NCI-H187 treated with DMSO at 0.1 percent for 48 hours (cell line): Measurements from ENCODE around the gene THADA.
"Not testable (repeated sequence)": the region's sequence is repeated elsewhere in the genome, so short reads cannot be mapped to it uniquely, and the experiment has no call there.

Experiments
- DNase-seq: peaks from one replicate; lab custom pipeline; 2025; lab: John Stamatoyannopoulos, UW

The THADA gene, protein sequence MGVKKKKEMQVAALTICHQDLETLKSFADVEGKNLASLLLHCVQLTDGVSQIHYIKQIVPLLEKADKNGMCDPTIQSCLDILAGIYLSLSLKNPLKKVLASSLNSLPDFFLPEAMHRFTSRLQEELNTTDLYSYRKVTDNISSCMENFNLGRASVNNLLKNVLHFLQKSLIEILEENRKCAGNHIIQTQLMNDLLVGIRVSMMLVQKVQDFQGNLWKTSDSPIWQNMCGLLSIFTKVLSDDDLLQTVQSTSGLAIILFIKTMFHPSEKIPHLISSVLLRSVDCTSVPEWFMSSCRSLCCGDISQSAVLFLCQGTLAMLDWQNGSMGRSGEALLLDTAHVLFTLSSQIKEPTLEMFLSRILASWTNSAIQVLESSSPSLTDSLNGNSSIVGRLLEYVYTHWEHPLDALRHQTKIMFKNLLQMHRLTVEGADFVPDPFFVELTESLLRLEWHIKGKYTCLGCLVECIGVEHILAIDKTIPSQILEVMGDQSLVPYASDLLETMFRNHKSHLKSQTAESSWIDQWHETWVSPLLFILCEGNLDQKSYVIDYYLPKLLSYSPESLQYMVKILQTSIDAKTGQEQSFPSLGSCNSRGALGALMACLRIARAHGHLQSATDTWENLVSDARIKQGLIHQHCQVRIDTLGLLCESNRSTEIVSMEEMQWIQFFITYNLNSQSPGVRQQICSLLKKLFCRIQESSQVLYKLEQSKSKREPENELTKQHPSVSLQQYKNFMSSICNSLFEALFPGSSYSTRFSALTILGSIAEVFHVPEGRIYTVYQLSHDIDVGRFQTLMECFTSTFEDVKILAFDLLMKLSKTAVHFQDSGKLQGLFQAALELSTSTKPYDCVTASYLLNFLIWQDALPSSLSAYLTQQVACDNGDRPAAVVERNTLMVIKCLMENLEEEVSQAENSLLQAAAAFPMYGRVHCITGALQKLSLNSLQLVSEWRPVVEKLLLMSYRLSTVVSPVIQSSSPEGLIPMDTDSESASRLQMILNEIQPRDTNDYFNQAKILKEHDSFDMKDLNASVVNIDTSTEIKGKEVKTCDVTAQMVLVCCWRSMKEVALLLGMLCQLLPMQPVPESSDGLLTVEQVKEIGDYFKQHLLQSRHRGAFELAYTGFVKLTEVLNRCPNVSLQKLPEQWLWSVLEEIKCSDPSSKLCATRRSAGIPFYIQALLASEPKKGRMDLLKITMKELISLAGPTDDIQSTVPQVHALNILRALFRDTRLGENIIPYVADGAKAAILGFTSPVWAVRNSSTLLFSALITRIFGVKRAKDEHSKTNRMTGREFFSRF (N-terminal part only)

DNA sequence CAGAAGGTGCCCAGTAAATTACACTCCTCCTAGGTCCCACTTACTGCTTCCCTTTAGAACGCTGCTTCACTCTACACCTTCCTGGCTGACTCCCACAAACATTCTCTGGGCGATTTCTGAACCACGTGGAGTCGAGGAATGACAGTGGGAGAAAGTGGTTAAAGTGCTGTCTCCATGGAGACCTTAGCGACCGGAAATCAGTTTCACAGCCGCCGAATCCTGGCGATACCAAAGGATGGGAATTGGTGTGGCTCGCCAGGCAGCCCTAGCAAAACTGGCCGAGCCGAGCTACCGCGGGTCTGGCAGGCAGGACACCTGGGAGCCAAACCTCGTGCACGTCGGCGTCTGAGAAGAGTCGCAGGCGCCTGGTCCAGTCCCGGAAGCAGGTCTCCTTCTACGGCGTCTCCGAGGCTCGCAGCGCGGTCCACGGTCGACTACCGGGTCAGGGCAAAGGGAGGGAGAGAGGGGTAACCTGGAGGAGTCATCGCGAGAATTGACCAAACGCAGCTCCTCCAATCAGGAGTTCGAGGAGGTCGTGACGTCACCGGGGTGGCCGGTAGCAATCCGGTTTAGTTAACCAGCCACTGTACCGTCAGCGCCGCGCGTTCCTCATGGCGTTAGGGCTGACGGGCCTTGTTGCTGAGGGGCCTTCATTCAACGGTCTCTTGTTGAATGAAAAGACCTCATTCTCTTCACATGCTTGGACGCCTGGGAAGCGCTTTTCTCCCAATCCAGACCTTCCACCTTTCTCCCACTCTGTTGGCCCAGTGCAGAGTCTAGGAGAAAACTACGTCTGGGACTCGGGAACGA lies at the start of gene THADA:
Gene THADA (minus strand): TSS at position 436 of the 810 bp plus-strand sequence. CDS start 3,646 bp downstream, outside the sequence.
- peak; percentile 89 for DNase-seq

- no peak for DNase-seq
Observed at GRCh38 chr2:43643680-43644079, 47.8 kb upstream of the THADA start.

- DNase-seq = no peak
Observed at GRCh38 chr2:43642363-43642762, 46.5 kb upstream of the THADA start.

GRCh38 chr2:43637030-43637803 lies 41.4 kb upstream of the THADA start, which contains the start of gene PLEKHH2:
Gene PLEKHH2 (plus strand): TSS chr2:43637260. CDS start chr2:43644674, 7,414 bp downstream.
- no peak for DNase-seq

DNA sequence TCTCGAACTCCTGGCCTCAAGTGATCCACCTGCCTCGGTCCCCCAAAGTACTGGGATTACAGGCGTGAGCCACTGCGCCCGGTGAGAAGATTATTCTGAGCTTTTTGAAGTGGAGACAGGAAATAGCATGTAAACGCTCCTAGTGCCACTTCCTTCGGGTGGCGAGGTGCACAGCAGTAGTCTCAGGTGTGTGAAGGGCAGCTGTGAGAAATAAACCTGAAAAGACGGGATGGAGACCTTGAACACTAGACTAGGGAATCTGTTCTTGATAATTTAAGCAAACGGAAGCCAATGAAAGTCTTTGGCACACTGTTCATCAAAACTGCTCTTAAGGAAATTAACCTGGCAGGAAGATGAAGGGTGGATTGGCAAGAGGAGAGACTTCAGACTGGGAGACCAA lies 40.8 kb upstream of the THADA start:
- DNase-seq = no peak

GRCh38 chr2:43636153-43636552 lies 40.3 kb upstream of the THADA start:
- not testable (repeated sequence) for DNase-seq

GRCh38 chr2:43634604-43635306 lies 38.9 kb upstream of the THADA start:
- peak; percentile 16 for DNase-seq

GRCh38 chr2:43631618-43632317 lies 35.9 kb upstream of the THADA start:
- DNase-seq = no peak

DNA sequence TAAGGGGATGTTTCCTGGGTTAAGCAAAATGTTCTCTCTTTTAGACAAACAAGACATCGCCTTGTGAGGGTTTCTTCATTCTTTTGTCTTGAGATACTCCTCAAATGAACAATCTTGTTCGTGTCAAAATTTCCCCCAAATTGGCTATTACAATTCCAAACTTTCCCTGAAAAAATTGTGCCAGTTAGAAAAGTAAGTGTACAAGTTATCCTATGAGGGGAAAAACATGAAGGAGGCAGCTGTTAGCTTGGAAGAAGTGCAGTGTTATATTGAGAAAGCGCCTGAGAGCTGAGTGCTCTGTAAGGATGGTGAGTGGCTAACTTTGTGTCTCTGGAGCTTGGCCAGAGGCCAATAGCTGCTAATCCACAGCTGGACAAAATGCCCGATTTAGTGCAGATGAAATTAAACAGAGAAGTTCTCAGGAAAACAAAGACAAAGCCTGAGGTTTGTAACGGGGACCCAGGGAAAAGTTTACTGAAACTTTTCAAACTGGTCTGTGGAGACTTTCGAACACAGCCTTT lies 27.2 kb upstream of the THADA start:
- DNase-seq = no peak

DNA sequence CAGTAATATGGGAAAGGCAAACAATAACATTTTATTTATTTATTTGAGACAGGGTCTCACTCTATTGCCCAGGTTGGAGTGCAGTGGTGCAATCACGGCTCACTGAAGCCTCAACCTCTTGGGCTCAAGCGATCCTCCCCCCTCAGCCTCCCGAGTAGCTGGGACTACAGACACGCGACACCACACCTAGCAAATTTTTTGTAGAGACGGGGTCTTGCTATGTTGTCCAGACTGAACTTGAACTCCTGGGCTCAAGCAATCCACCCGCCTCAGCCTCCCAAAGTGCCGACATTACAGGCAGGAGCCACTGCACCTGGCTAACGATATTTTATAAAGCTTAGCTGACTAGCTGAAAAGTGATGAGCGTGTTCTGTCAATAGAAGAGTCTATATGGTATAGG lies 23.7 kb upstream of the THADA start:
- DNase-seq = no peak

DNA sequence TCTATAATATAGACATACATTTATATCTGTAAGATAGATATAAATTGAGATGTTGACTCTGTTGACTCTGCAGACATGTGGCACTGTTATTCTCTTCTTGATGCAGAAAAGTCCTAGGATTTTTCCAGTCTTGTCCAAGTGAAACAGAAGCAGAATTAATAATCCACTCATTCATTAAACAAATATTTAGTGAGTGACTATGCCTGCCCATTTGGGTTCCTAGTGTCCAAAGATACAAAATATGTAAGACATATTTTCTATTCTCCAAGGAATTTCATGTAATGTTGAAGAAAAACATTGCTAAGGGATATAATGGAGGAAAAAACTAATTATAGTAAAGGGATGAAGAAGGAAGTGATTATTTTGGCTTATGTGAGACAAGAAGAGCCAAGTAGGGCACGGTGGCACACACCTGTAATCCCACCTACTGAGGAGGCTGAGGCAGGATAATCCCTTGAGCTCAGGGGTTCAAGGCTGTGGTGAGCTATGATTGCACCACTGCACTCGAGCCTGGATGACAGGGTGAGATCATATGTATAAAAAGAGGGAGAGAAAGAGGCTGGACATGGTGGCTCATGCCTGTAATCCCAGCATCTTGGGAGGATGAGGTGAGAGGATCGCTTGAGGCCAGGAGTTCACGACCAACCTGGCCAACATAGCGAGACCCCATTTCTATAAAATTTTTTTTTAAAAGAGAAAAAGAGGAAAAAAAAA lies 21.3 kb upstream of the THADA start:
- no peak for DNase-seq

DNA sequence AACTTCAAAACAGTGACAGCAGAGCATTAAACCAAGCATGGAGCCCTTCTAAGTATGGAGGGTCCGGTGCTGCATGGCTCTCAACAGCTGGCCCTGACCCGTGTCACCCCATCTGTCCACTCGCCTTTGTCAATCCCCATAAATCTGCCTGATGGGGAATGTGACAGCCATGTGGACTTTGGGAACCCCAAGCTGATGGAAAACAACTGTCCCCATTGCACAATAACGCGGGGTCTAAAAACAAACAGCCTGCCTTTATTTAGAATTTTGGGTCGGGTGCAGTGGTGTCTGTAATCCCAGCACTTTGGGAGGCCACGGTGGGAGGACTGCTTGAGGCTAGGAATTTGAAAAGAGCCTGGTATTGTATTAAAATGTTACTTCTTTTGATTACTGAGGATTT lies 17.1 kb upstream of the THADA start:
- no peak for DNase-seq

- DNase-seq = peak; percentile 24
Observed at GRCh38 chr2:43611987-43612894, 16.4 kb upstream of the THADA start.

- no peak for DNase-seq
Observed at GRCh38 chr2:43610361-43610760, 14.5 kb upstream of the THADA start.

GRCh38 chr2:43609290-43609918 lies 13.6 kb upstream of the THADA start:
- DNase-seq = no peak

- no peak for DNase-seq
Observed at GRCh38 chr2:43605851-43606250, 10.0 kb upstream of the THADA start.
